Heart left ventricle (tissue), 13 donors: ENCODE measurements around the gene GIT2.
"Not testable (repeated sequence)": the region's sequence is repeated elsewhere in the genome, so short reads cannot be mapped to it uniquely, and the experiment has no call there.

Experiments used
- POLR2A ChIP-seq, 2 donors: fragments of 450-650 bp; IDR thresholded peaks; one replicate each; pipeline ENCODE4 v1.6.1; 2017; ENCODE audit warnings: antibody characterized with exemption in 2 of 2, mild to moderate bottlenecking in 2 of 2, moderate library complexity in 2 of 2
- TF ChIP-seq, protein P1 (sequence below), 12 donors: fragments of 200-600 bp; sonication (generic) in 4 of 12; IDR thresholded peaks; one replicate each; pipeline versions ENCODE4 v1.5.0 to v1.8.0; 2018 to 2022; ENCODE audit warnings: antibody characterized with exemption in 12 of 12, mild to moderate bottlenecking in 5 of 12
- donor health status: ischemic (EF 13 %, LVEDD 7.1; RV severe dilation, severe dysfunction).
- donor health status: DM: no; HTN: yes; CAD: no.
- donor health status: DM: no; HTN: no; CAD: no.
- donor health status: ischemic (EF 25% LVEDD 6.9; RV normal size, moderate dysfunction).
- donor health status: ischemic (EF 25% LVEDD 5.7; RV mildly dilated, moderate dysfunction).
- donor health status: ischemic (EF 35%, LVEDD 5.7; RV mildly dilated, moderate dysfunction).
- donor health status: nonischemic (EF 11% LVEDD 7.7; RV severe dilation, severe dysfunction).
- donor health status: DM: yes; HTN: yes; CAD: no.
- donor health status: PGD.
- donor health status: ischemic (EF 29% LVEDD 5.4; RV normal size, mild dysfunction).
- donor health status: nonischemic (EF 23%, LVEDD 6.1; RV moderate dilation, normal function).

DNA sequence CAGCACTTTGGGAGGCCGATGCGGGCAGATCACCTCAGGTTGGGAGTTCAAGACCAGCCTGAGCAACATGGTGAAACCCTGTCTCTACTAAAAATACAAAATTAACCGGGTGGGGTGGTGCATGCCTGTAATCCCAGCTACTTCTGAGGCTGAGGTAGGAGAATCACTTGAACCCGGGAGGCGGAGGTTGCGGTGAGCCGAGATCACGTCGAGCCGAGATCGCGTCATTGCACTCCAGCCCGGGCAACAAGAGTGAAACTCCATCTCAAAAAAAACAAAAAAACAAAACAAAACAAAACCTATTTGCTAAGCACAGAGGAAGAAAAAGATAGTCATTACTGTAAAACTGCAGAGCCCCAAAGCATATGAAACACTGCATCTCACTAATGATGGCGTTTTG, 66.8 kb downstream of the GIT2 start:
- TF ChIP-seq, protein P1, sequence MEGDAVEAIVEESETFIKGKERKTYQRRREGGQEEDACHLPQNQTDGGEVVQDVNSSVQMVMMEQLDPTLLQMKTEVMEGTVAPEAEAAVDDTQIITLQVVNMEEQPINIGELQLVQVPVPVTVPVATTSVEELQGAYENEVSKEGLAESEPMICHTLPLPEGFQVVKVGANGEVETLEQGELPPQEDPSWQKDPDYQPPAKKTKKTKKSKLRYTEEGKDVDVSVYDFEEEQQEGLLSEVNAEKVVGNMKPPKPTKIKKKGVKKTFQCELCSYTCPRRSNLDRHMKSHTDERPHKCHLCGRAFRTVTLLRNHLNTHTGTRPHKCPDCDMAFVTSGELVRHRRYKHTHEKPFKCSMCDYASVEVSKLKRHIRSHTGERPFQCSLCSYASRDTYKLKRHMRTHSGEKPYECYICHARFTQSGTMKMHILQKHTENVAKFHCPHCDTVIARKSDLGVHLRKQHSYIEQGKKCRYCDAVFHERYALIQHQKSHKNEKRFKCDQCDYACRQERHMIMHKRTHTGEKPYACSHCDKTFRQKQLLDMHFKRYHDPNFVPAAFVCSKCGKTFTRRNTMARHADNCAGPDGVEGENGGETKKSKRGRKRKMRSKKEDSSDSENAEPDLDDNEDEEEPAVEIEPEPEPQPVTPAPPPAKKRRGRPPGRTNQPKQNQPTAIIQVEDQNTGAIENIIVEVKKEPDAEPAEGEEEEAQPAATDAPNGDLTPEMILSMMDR (IDR thresholded peaks at IDR 0.05), result not testable (repeated sequence)
- TF ChIP-seq POLR2A (IDR thresholded peaks at IDR 0.05), result not testable (repeated sequence)
